A549 (cell line): Measurements from ENCODE around the gene AUH.

Experiments
- BHLHE40 ChIP-seq: IDR thresholded peaks from 2 replicates; pipeline ENCODE4 v1.6.1; 2012; ENCODE audit warnings: low read depth, low read length, inconsistent platforms
- CHD2 ChIP-seq: fragments of 150-350 bp; IDR thresholded peaks from 2 replicates; pipeline ENCODE4 v1.6.1; 2014; ENCODE audit warnings: low read length; ENCODE audit not compliant: partially characterized antibody
- CTCF ChIP-seq: fragments of >200 bp; sonication (Bioruptor Twin); formaldehyde crosslinking; IDR thresholded peaks from 3 replicates; pipeline ENCODE4 v1.5.1; 2016
- POLR2A ChIP-seq: IDR thresholded peaks from 2 replicates; pipeline ENCODE4 v1.6.1; 2012; ENCODE audit warnings: mild to moderate bottlenecking, low read length
- POLR2AphosphoS2 ChIP-seq: conservative IDR thresholded peaks from 2 replicates; pipeline ENCODE4 v1.6.1; 2012; ENCODE audit warnings: low read length, improper control_type of control experiment, inconsistent platforms
- RCOR1 ChIP-seq: fragments of 150-350 bp; IDR thresholded peaks from 2 replicates; pipeline ENCODE4 v1.6.1; 2014; ENCODE audit warnings: antibody characterized with exemption, low read length, low read depth
- USF2 ChIP-seq: fragments of 450-650 bp; IDR thresholded peaks from 2 replicates; pipeline ENCODE4 v1.6.1; 2014; ENCODE audit warnings: antibody characterized with exemption
- ZNF302 ChIP-seq: fragments of 250-450 bp; sonication (Bioruptor Pico); IDR thresholded peaks from 2 replicates; pipeline ENCODE4 v1.9.0; 2021; ENCODE audit warnings: inconsistent platforms, mild to moderate bottlenecking, moderate library complexity

- TF ChIP-seq POLR2A: no peak
- TF ChIP-seq RCOR1: no peak
- TF ChIP-seq ZNF302 (CRISPR knock-in tag): no peak
- TF ChIP-seq CTCF: no peak
- TF ChIP-seq CHD2: no peak
- no peak for TF ChIP-seq POLR2AphosphoS2
- no peak for TF ChIP-seq USF2
- TF ChIP-seq BHLHE40: no peak
Measured at GRCh38 chr9:91223000-91223399, 138.7 kb downstream of the AUH start.
